NCI-H748 (cell line): ENCODE data around the gene CDH16.
"Not testable (repeated sequence)": the region's sequence is repeated elsewhere in the genome, so short reads cannot be mapped to it uniquely, and the experiment has no call there.

Experiments
- DNase-seq: peaks from one replicate; lab custom pipeline; 2025; ENCODE audit not compliant: unreplicated experiment; lab: John Stamatoyannopoulos, UW

CDH16 gene

DNA sequence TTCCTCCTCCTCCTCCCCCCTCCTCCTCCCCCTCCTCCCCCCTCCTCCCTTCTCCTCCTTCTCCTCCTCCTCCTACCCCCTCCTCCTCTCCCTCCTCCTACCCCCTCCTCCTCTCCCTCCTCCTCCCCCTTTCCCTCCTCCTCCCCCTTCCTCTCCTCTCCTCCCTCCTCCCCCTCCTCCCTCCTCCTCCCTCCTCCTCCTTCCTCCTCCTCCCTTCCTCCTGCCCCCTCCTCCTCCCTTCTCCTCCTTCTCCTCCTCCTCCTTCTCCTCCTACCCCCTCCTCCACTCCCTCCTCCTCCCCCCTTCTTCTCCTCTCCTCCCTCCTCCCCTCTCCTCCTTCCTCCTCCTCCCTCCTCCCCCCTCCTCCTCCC is 45.0 kb downstream of the CDH16 start:
- DNase-seq = no peak

DNA sequence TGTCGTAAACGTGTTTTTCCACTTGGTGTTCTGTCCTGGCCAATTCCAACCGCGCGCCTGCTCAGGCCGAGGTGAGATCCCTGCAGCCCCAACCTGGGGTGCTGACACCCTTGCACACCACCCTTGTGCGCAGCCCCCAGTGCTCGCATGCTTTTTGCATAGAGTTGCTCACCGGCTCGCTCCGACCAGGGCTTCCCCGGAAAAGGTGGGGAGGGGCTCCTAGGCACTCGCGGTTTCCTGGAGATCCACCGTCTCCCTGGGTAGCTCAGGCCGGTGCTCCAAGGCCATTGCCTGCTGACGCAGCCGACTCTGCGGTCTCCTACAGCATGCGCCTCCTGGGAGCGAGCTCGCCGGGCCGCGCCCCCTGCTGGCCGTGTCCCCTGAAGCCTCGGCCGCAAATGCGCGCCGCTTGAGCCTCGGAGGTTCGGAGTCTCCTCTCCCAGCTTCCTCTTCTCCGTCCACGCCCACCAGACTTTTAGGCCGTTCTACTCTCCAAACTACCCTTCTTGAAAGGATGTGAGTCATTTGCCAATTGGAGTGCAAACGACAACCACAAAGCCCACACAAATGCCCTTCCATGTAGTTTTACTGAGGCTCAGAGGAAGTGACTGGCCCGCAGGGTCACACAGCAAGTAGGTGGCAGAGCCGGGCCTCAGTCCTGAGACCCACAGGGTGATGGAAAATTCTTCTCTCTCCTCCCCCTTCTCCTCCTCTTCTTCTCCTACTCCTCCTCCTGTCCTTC is 45.6 kb downstream of the CDH16 start:
- DNase-seq = peak; percentile 77

DNA sequence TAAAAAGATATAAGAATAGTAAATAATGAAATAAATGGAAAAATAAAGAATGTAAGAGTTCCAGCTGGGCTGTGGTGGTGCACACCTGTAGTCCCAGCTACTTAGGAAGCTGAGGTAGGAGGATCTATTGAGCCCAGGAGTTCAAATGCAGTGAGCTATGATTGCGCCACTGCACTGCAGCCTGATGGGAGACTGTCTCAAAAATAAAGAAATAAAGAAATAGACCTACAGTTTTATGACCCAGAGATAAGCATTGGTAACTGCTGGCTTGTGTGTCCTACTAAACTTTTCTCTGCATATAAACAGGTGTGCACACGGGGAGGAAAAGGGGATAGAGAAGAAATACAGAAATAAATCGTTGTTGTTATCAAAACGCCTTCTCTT is 46.1 kb downstream of the CDH16 start:
- DNase-seq = no peak

DNA sequence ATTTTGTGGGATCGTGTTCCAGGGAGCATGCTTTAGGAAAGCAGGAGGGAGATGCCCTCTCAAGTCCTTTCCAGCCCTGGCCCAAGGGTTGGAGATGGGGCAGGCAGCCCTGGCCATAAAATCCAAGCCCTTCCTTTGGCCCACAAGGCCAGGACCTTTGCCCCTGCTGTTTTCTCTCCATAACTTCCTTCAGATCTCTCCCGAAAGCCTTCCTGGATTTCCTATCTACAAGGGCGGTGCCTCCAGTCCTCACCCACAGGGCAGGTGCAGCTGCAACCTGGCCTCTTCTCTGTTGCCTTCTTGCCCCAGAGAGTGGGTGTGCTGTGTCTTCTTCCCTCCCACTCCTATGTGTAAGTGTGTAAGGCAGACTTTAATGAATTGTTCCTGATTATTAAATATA is 46.8 kb downstream of the CDH16 start:
- no peak for DNase-seq

DNA sequence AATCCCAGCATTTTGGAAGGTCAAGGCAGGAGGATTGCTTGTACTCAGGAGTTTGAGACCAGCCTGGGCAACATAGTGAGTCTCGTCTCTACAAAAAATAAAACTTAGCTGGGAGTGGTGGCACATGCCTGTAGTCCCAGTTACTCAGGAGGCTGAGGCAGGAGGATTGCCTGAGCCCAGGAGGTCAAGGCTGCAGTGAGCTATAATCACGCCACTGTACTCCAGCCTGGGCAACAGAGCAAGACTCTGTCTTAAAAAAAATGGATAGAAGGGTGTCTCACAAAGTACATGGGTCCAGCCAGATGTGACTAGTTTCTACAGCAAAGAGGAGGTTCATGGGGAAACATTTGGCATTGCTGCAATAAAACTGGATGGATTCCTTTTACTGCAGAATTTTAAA is 47.3 kb downstream of the CDH16 start:
- DNase-seq = not testable (repeated sequence)

DNA sequence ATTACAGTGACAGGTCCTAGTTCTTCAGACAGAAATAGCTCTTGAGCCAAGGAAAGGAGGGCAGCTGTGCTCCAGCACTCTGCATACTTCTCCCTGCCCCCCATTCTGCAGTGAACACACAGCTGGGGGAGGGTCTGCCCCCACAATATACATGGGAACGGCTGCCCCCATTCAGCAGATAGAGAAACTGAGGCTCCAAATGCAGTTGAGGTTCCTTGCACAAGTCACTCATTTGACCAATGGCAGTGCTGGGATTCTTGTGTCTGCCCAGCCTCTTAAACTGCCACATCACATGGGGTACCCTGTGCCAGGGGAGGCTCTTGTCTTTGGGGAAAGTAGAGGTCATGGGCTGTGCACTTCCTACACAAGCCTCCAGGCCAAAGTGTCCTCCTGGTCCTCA is 49.3 kb downstream of the CDH16 start:
- DNase-seq = no peak

DNA sequence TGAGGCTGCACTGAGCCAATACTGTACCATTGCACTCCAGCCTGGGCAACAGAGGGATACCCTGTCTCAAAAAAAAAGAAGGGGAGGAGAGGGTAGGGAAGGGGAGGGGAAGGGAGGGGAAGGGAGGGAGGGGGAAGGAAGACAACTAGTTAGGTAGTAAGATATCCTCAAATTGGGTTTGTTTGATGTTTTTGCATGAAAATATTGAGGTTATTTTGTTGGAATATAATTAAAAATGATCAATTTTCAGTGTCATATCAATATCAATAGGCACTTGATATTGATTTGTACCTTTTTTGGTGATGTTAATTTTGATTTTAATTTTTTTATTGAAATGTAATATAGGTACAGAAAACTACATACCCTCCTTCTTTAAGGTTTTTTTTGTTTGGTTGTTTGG is 55.0 kb downstream of the CDH16 start:
- no peak for DNase-seq

DNA sequence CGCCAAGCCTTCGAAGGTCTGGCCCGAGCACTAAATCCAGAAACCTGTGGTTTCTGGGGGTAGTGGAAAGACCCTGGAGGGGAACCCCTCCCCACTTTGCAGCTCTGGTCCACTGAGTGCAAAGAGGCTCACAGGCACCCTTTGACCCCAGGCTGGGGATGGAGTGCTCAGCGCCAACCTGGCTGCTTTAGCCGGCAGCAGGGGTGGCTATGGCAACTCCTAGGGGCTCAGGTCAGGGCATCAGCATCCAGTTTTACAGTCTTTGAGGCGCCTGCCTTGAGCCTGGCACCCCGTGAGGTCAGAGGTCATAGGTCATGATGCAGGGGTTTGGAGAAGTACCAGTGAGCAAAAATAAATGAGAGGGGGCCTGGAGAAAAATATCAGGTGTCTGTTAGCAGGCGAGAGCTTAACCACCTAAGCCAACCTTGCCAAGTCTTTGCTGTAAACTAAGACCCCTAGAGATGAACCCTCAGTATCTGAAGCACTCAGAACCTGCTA is 56.6 kb downstream of the CDH16 start:
- no peak for DNase-seq

DNA sequence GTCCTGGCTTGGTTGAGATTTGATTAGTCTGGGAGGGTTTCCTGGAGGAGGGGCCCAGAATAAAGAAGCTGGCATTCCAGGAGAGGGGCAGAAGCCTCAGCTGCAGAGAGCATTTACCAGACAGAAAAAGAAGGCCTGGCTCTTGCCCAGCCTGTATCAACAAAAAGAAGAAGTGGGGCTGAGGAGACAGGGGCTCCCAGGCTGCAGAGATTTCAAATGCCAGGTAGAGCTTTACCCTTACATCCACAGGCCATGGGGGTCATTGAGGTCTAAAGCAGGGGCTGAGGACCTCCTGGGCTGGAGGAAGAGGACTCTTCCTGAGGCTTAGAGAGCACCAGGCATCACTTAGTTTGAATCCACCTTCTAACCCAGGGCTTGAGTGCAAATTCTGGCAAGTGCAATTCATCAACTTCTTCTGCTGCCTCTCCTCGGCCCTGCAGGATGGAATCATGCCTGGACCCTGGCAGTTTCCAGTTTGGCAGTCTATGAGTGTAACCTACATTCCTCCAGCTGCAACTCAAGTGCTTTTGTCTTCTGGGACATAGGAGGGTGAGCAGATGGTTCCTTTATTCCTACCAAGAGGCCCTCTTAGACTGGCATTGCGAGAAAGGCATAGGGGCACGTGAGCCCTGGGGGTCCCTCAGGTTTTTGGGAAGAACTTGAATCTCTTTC is 59.2 kb downstream of the CDH16 start:
- DNase-seq = no peak

DNA sequence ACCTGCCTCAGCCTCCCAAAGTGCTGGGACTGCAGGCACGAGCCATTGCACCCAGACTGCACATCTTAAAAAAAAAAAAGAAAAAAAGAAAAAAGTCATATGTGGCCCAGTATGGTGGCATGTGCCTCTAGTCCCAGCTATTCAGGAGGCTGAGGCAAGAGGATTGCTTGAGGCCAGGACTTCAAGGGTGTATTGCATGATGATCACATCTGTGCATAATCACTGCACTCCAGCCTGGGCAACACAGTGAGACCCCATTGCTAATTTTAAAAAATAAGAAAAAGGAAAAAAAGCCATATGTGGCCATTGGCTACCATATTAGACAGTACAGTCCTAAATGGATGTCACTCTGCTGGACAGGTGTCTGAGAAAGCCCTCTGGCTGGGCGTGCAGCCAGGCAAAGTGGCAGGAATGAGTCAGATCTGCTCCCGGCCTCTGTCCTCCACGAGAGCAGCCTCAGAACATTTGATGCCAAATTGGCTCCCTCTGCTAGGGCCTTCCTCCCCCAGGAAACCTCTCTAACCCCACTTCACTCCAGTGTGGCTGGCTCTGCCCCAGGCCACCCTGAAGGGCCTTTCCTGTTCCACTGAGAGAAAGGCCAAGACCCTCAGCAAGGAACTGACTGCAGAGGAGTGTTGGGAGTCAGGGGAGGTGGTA is 59.8 kb downstream of the CDH16 start:
- no peak for DNase-seq
